ENCODE data around the gene AAMP.

Gene AAMP

GRCh38 chr2:218294430-218295022 is 24.6 kb upstream of the AAMP start:
- H3K4me3 ChIP-seq = no peak overlapping the region
- DNase-seq (ENCODE audit: low spot score) = no peak
- peak overlapping the region; percentile 8 to 79 for H3K27ac ChIP-seq
- no peak for TF ChIP-seq CTCF (IDR thresholded peaks at IDR 0.05)

GRCh38 chr2:218293715-218294429 is 23.9 kb upstream of the AAMP start:
- TF ChIP-seq CTCF (IDR thresholded peaks at IDR 0.05) = no peak
- no peak for DNase-seq (ENCODE audit: low spot score)

GRCh38 chr2:218292048-218293014 is 22.4 kb upstream of the AAMP start, which contains the start of gene TMBIM1:
Gene TMBIM1 (minus strand): TSS chr2:218292503. CDS start chr2:218282141, 10,362 bp downstream.
- H3K27ac ChIP-seq = peak within 1 kb of the TSS; percentile 97 to 98
- TF ChIP-seq CTCF (IDR thresholded peaks at IDR 0.05) = peak; percentile 96
- peak within 1 kb of the TSS; percentile 92 for H3K4me3 ChIP-seq
- DNase-seq (ENCODE audit: low spot score) = peak; percentile 89

More at GRCh38 chr2:218293715-218294429, 23.9 kb upstream of the AAMP start:
- Histone ChIP-seq H3K27ac (peak overlapping the region in 1 of 2 donors; percentile 79), H3K4me3 (no peak overlapping the region)

- TF ChIP-seq CTCF (IDR thresholded peaks at IDR 0.05) = no peak
- DNase-seq (ENCODE audit: low spot score) = no peak
- Histone ChIP-seq H3K4me3 (peak overlapping the region; percentile 92), H3K27ac (peak overlapping the region; percentile 97 to 98)
Measured at GRCh38 chr2:218291318-218292047, 21.5 kb upstream of the AAMP start.

GRCh38 chr2:218290316-218291261 is 20.7 kb upstream of the AAMP start:
- H3K27ac ChIP-seq = peak overlapping the region; percentile 97 to 98
- no peak for TF ChIP-seq CTCF (IDR thresholded peaks at IDR 0.05)
- peak overlapping the region; percentile 92 for H3K4me3 ChIP-seq
- no peak for DNase-seq (ENCODE audit: low spot score)
